ENCODE results near the gene CYB5R3.

CYB5R3 gene

GRCh38 chr22:42602470-42602869, 46.7 kb downstream of the CYB5R3 start:
- no peak for TF ChIP-seq CTCF (IDR thresholded peaks at IDR 0.05; ENCODE audit: low read depth, low read length)
- H3K36me3 ChIP-seq = peaks cover 79% of the 10 kb centered on the region
- DNase-seq = no peak
- H3K27me3 ChIP-seq = no peaks in the 10 kb centered on the region
- H3K4me1 ChIP-seq = peaks cover under 1% of the 10 kb centered on the region; the same call in 1 of the 2 replicates
- no peaks in the 10 kb centered on the region for H3K9me3 ChIP-seq
- no peak overlapping the region for H3K4me3 ChIP-seq (ENCODE audit: low read depth, low read length)

- peaks cover 78% of the 10 kb centered on the region for H3K36me3 ChIP-seq
- DNase-seq = no peak
- no peak for TF ChIP-seq CTCF (IDR thresholded peaks at IDR 0.05; ENCODE audit: low read depth, low read length)
These were observed 47.2 kb downstream of the CYB5R3 start for GRCh38 chr22:42601879-42602465.

GRCh38 chr22:42596863-42597530, 52.2 kb downstream of the CYB5R3 start:
- Histone ChIP-seq H3K27me3 (no peaks in the 10 kb centered on the region), H3K36me3 (peaks cover 75% of the 10 kb centered on the region), H3K4me3 (ENCODE audit: low read depth, low read length) (no peak overlapping the region), H3K4me1 (peaks cover 29% of the 10 kb centered on the region), H3K9me3 (no peaks in the 10 kb centered on the region)
- peak; percentile 65 for DNase-seq
- TF ChIP-seq CTCF (IDR thresholded peaks at IDR 0.05; ENCODE audit: low read depth, low read length) = peak; percentile 27; the same call in 1 of the 2 replicates

More at GRCh38 chr22:42601879-42602465, 47.2 kb downstream of the CYB5R3 start:
- Histone ChIP-seq H3K4me3 (ENCODE audit: low read depth, low read length) (no peak overlapping the region), H3K27me3 (no peaks in the 10 kb centered on the region), H3K9me3 (no peaks in the 10 kb centered on the region), H3K4me1 (peaks cover 6% of the 10 kb centered on the region)

- peaks cover 75% of the 10 kb centered on the region for H3K36me3 ChIP-seq
These were observed 52.9 kb downstream of the CYB5R3 start for GRCh38 chr22:42596336-42596735.

DNA sequence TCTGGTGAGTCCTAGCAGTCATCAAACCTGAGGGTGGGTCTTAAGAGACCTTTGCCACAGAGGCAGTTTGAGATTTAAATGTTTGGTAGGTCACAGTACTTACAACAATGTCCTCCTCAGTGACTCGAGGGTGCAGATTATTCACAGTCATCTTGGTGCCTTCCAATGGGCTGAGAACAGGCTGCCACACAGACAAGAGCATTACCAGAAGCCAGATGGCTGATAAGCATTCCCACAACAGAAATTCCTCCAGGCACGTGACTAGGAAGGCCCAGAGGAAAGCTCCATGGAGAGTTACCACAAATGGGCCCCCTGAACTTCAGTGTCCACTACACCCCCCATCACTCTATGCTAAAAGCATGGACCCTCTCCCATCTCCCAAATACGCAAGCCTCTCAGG, 53.8 kb downstream of the CYB5R3 start:
- H3K27me3 ChIP-seq = no peaks in the 10 kb centered on the region
- peaks cover 29% of the 10 kb centered on the region for H3K4me1 ChIP-seq
- H3K9me3 ChIP-seq = no peaks in the 10 kb centered on the region
- peaks cover 71% of the 10 kb centered on the region for H3K36me3 ChIP-seq
- TF ChIP-seq CTCF (IDR thresholded peaks at IDR 0.05; ENCODE audit: low read depth, low read length) = no peak
- no peak overlapping the region for H3K4me3 ChIP-seq (ENCODE audit: low read depth, low read length)
- peak; percentile 76 for DNase-seq

More at GRCh38 chr22:42596336-42596735, 52.9 kb downstream of the CYB5R3 start:
- peak; percentile 80 for DNase-seq
- H3K4me1 ChIP-seq = peaks cover 29% of the 10 kb centered on the region
- no peak for TF ChIP-seq CTCF (IDR thresholded peaks at IDR 0.05; ENCODE audit: low read depth, low read length)
- no peaks in the 10 kb centered on the region for H3K9me3 ChIP-seq
- H3K4me3 ChIP-seq (ENCODE audit: low read depth, low read length) = no peak overlapping the region
- no peaks in the 10 kb centered on the region for H3K27me3 ChIP-seq

DNA sequence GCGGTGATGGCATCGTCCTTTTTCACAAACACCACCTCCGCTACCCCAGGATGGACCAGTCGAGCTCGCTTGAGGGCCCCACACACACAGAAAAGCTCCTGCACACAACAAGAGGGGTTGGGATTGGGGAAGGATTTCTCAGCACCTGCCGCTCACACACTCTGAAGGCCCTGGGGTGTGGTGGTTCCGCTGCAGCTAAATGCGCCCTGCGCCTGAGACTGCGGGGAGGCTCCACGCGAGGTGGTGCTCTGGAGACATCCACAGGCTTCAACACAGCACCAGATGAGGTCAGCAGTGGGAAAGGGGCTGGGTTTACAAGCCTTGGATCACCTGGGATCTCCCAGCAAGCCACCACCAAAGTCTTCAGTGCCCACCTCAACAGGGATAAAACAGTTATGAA, 57.2 kb downstream of the CYB5R3 start:
- Histone ChIP-seq H3K4me1 (peaks cover 23% of the 10 kb centered on the region), H3K36me3 (peaks cover 67% of the 10 kb centered on the region), H3K4me3 (ENCODE audit: low read depth, low read length) (no peak overlapping the region), H3K9me3 (no peaks in the 10 kb centered on the region), H3K27me3 (no peaks in the 10 kb centered on the region)
- TF ChIP-seq CTCF (IDR thresholded peaks at IDR 0.05; ENCODE audit: low read depth, low read length) = no peak
- DNase-seq = no peak

Data from BE2C (cell line).